GM11168 (cell line): ENCODE measurements around the gene TFEC.
"Not testable (repeated sequence)": the region's sequence is repeated elsewhere in the genome, so short reads cannot be mapped to it uniquely, and the experiment has no call there.

ENCODE experiments used
- in situ Hi-C: fragments of 300-500 bp; cut with MboI; formaldehyde crosslinking; loops from one replicate; pipeline ENCODE4 v1.12.0; 2022; ENCODE audit warnings: low sequenced_read_pairs; ENCODE audit not compliant: unreplicated experiment

TFEC gene

DNA sequence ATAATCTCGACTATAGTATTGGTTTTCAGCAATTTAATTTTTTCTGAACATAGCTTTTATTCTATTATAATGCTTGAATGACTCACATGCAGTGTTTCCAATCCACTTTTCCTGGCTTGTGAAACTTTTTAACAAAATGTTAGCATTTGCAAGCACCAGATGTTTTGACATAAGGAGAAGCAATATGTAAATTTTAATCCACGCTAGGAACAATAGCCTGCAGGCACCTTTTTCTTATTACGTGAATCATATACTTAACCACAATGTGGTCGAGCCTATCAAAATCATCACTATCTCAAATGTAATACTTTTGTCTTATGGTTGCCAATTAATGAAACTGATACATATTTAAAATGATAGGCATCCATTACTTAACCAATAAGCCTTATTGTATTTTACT is 97.1 kb downstream of the TFEC start:
- in situ Hi-C loops: no loop called here

DNA sequence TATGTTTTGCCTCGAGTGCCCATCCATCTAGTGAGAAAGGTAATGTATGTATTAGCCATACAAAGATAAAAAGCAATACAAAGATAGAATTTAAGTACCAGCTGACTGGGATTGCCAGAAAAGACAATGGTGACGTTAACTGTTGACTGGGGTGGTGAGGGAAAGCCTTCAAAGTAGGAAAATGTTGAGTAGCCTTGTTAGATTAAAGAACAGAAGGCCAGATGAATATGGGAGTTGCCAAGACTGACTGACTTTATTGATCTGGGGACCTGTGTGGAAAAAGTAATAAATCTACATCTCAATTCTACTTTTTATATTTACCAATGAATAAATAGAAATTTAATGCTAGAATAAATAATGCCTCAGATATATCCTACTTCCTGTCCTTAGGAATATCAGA is 97.7 kb downstream of the TFEC start:
- in situ Hi-C loops: no loop called here

DNA sequence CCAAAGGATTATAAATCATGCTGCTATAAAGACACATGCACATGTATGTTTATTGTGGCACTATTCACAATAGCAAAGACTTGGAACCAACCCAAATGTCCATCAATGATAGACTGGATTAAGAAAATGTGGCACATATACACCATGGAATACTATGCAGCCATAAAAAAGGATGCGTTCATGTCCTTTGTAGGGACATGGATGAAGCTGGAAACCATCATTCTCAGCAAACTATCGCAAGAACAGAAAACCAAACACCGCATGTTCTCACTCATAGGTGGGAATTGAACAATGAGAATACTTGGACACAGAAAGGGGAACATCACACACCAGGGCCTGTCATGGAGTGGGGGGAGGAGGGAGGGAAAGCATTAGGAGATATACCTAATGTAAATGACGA is 100.4 kb downstream of the TFEC start:
- in situ Hi-C loops: not testable (repeated sequence)

DNA sequence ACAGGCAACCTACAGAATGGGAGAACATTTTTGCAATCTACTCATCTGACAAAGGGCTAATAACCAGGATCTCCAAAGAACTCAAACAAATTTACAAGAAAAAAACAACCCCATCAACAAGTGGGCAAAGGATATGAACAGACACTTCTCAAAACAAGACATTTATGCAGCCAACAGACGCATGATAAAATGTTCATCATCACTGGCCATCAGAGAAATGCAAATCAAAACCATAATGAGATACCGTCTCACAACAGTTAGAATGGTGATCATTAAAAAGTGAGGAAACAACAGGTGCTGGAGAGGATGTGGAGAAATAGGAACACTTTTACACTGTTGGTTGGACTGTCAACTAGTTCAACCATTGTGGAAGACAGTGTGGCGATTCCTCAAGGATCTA is 100.8 kb downstream of the TFEC start:
- in situ Hi-C loops: not testable (repeated sequence)

DNA sequence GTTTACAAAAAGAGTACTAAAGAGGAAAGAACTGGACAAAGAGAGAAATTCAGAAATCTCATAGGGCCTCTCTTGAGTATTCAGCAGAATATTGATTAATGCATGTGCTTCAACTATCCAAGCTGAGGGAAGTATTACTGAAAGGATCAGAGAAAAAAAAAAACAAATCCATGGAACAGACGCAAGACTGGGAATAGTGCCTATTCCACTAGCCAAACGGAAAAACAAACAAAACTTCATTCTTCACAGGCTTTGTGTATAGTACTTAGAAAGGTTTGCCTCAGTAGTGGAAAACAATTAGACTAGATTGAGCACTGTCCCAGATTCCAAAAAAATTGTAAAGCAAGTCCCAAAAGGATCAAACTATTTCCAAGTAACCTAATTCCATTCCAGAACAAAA is 106.2 kb downstream of the TFEC start:
- in situ Hi-C loops: no loop called here

DNA sequence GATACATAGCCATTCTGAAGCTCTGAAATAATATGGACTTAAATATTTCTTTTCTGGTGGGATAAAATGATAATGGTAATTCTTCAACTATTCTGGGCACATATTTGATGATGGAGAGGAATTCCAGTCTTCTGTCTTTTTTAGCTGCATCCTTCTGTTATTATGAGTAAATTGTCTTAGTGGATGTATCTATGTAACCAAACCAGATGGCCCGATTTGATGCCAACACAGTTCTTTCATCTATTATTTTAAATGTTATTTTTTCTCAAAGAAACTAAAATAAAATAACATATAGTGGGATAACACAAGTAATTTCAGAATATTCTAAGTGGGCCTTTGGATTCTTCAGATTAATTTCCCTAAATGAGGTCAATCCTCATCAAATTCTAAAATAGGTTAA is 110.2 kb downstream of the TFEC start:
- in situ Hi-C loops: no loop called here

DNA sequence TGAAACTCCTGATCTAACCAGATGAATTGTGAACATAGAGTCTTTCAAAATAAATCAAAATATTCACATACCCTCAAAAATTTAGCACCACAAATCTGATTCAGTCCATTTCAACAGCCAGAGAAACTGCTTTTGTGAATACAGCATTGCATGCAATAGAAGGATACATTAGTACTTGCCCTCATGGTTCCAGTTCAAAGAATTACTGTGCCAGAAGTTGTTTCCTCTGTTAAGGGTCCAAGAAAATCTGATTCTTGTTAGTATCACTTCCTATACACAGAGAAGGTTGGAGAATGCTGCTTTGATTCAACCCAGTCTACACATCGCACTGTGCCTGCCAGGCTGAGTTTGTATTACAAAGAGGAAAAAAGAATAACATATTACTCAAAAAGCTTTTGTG is 115.6 kb downstream of the TFEC start:
- in situ Hi-C loops: no loop called here

DNA sequence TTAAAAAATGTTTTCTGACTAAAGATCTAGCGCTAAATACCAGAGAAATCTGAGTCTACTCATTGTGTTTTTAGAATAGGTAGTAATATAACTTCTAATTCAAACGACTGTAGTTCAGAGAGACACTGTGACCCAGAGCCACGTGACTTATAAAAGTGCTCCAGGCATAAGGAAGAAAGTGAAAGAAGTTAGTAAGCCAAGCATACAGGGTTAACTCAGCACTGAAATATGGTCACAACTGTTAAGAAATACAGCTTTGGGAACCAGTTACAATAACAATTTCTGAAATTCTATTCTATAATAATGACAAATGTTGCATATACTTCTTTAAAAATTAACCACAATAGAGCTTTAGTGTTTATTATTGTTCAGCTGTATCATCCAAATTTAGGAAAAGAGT is 119.1 kb downstream of the TFEC start:
- in situ Hi-C loops: no loop called here

DNA sequence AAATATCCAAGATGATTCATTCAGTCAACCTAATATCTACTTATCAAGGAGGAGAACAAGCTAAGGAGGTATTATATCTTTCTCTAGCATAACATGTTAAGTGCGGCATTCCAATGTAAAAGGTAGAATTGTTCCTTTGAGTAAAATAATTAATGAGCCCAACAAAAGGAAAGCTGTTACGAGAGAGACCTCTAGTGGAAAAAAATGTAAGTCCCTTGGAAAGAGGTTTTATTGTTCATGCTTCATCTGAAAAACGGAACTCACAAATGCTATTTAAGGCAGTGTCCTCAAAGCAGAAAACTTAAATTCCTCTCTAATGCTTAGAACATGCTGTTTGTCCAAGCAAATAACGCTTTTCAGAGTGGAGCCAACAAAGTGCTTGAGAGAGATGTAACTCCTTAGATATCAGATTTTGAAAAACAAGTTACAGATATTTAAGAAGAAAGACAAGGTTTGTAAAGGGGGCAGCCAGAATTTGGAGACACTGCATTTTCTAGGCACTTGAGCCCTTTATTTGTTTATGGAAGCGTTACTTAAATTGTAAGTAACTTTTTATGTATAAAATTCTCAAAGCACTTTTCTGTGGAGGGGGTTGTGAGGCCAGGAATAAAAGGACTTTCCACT is 119.9 kb downstream of the TFEC start:
- in situ Hi-C loops: no loop called here

DNA sequence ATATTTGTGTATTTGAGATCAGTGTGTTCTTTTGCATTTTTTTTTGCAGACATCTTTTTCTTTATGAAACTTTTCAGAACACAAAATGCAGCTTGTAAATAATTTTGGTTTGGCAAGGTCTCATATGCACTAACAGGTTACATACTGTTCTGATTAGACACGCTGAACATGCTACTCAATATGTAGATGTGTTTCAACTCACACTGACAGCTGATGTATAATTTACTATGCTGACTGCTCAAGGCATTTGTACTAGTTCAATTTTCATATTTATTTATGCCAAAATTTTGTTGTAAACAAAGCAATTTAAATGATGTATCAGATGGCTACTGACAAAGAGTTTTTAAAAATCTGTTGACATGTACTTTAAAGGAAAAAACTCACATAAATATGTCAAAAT is 123.8 kb downstream of the TFEC start:
- in situ Hi-C loops: no loop called here

DNA sequence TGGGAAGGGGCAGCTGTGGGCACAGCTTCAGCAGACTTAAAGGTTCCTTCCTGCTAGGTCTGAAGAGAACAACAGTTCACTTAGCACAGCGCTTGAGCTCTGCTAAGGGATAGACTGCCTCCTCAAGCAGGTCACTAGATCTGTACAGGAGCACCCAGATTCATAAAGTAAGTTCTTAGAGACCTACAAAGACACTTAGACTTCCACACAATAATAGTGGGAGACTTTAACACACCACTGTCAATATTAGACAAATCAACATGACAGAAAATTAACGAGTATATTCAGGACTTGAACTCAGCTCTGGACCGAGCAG is 140.9 kb downstream of the TFEC start:
- in situ Hi-C loops: no loop called here

DNA sequence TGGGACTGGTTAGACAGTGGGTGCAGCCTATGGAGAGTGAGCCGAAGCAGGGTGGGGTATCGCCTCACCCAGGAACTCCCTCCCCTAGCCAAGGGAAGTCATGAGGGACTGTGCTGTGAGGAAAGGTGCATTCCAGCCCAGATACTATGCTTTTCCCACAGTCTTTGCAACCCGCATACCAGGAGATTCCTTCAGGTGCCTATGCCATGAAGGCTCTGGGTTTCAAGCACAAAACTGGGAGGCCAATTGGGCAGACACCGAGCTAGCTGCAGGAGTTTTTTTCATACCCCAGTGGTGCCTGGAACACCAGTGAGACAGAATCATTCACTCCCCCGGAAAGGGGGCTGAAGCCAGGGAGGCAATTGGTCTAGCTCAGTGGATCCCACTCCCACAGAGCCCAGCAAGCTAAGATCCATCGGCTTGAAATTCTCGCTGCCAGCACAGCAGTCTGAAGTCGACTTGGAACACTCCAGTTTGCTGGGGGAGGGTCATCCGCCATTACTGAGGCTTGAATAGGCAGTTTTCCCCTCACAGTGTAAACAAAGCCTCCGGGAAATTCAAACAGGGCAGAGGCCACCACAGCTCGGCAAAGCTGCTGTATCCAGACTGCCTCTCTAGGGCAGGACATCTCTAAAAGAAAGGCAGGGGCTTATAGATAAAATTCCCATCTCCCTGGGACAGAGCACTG is 141.4 kb downstream of the TFEC start:
- in situ Hi-C loops: no loop called here

DNA sequence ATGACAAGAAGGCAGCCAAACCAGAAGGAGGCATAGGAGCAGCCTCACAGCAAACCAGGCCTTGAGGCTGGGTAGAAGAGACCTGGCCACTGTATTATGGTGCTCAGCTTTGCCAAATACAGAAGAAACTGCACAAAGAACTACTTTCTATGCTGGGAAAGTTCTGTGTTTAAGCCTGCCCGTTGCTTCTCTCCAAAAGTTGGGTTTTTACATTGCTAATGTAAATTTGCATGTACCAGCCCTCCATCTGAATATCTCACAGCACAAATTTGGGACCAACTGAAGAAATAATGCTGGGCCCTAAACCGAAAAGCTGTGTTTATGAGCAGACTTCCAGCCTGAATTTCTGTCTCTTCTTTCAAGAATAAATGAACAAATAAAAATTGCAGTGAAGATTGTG is 145.0 kb downstream of the TFEC start:
- in situ Hi-C loops: no loop called here
